NCI-H1436 (cell line): ENCODE data around the gene HPCA.
A peak's percentile ranks its signal among the peaks of the same experiment; 100 is the strongest.

Experiments used
- DNase-seq: peaks from one replicate; lab custom pipeline; 2025; lab: John Stamatoyannopoulos, UW

Gene HPCA

DNA sequence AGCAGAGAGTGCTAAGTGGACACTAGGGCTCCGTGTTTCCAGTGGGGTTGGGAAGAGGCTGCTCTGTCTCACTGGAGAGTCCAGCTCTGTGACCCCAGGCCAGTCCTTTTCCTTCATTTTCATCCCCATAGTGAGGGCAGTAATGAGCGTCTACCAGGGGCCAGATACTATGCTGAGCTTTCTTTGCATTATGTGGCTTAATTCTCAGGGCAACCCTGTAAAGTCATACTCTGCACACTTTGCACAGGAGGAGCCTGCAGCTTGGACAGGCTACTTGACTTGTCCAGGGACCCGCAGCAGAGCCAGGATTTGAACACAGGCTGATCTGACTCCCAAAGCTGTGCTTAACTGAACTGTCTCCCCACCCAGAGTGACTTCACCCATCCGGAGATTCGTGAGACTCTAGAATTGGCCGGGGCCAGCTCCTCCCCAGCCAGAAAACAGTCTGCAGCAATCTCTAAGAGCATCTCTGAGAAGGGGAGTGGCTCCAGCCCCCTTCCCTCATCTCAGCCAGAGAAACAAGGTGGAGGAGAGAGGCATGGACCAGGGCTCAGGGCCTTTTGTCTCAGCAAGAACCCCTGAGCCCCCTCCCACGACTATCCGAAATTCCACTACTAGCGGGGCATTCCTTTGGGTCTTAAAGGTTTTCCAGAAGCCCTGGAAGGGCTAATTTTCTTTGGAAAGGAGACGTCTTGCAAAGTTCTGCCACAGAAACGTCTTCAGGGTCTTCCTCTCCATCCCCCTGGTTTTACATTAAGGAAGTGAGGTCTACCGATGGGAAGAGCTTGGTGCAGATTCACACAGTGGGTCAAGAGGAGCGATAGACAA is 14.7 kb upstream of the HPCA start:
- DNase-seq: no peak

DNA sequence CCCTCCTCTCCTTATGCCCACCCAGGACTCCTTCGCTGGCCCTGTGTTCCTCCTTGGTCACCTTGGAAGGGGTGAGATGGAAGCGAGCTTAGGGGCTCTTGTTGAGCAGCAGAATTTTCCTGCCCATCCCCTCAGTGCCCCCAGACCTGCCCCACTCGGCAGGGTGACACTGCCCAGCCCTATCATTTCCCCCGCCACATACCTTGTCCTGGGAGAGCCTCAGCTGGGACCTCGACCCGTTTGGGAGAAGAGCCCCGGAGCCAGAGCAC is 14.2 kb upstream of the HPCA start:
- DNase-seq: no peak

DNA sequence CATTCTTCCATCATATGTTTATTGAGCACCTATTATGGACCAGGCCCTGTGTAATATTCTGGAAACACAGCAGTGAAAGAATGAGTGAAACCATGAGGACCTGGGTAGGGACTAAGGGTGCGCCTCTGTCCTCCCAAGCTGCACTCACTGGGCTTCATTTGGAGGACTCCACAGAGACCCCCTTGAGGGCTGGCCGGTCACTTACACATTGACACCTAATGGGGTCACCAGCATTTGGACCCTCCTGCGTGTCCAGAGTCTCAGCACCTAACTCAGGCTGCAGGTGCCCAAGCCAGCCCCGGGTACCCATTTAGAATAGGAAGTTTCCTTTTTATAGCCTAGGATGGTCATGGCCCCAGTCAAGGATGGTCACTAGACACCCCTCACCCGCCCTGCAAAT is 12.8 kb upstream of the HPCA start:
- no peak for DNase-seq

DNA sequence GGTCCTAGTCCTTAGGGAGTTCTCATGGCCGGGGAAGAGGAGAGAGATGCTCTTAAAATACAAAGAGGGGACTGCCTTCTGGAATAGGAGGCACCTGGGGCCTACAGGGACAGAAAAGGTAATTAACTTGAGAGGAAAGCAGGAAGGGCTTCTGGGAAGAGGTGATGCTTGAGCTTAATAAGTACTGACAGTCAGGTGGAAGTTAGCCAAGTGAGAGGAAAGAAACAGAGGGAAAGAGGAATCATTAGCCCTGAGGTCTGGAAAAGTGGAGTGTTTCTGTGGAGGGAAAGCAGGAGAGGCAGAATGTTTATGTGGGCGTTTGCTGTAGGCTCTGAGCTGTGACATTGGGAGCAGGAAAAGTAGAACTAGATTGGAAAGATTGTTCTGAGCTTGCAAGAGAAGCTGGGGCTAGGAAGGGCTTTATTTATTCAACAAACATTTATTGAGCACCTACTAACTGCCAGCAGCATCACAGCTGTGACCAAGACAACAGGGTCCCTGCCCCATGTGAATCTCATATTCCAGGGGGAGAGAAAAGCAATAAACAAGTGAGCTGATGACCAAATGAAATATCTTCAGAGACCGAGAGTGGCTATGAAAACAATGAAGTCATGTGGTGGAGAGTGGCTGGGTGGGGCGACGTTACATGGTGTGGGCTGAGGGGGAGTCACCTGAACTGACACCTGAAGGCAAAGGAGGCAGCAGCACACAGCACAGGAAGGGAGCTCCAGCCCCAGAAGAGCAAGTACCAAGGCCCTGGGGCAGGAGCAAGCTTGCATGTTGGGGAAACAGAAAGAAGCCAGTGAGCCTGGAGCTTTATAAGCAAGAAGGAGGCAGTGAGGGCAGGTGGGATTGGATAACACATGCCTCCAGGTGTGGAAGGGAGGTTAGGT is 11.2 kb upstream of the HPCA start:
- DNase-seq: no peak

DNA sequence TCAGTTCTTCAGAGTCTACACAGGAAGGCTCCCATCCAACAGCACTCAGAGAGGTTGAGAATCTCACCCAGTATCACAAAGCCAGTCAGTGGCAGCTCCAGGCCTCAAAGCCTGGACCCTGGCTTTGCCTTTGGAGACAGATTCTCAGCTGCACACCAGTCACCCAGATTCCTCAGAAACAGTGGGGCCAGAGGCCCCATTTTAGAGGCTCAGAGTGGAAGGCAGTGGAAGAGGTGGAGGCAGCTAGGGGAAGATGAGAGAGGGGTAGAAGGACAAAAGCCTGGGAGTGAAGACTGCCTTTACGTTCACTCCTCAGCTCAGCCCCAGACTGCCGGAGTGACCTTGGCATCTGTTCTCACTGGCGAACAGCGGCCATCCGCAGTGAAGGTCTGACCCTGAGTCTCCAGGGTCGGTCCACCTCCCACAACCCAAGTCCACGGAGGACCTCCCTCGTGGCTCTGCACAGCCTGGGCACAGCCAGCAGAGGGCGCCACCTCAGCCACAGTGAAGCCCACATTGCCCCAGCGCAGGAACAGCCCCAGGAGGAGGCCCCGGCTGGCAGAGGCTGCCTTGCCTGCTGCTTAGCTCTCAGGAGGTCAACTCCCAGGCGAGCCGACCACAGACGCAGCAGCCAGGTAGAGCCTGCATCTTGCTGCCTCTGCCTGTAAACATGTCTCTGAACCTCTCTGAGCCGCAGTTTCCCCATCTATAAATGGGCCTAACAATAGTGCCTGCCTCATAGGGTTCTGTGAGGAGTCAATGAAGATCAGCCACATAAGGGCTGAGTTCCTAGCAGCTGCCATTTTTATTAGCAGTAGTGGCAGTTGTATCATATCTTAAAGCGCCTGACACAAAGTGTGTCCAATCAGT is 9.7 kb upstream of the HPCA start:
- DNase-seq: peak; percentile 36

DNA sequence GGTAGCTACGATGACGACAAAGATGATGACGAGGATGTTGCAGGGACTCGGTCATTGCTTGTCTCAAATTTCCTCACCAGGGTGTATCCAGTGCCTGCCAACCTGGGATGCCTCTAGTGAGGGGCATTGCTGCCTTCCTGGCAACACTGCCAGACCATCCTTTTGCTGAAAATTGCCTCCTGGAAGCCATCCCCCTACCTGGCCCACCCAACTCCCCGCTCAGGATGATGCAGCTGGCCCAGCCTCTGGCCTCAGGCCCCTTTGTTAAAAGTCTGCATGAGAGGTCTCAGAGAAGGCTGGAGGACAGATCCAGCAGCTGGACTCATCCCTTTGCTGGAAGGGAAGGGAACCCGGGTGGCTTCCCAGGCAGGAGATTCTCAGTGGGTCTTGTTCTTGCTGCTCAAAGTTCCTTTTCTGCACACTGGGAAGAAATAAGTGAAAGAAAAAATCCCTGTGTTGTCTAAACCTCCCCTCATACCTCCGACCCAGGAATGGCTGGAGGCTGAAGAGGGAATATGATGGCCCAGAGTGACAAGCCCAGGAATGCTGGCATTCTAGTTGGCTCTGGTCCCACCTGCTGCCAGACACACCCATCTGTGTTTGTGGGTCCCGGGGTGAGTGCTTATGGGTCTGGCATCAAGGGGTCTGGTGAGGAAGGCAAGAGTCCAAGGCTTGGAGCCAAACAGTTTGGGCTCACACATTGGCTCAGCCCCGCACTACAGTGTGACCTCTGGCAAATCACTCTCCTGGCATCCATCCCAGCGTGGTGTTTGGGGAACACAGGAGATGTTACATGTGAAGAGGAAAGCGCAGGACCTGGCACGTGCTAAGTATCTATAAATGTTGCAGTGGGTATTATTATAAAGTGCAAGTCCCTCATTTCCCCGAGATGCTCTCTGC is 8.8 kb upstream of the HPCA start:
- no peak for DNase-seq

DNA sequence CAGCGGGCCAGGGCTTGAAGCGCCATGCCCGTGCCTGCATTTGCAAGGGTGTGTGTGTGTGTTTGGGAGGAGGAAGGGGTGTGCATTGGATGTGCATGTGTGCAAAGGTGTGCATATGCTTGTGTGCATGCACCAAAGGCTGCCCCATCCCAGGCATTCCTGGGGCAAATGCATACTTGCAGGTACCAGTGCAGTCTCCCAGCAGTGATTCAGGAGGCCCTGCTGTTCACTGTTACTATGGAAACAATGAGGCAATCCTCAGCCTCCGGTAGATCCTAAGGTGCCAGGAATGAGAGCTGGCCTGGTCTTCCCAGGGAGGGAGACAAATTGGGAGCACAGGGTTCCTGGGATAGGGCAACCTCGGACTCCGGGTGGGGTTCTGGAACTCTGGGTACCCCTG is 8.1 kb upstream of the HPCA start:
- DNase-seq: no peak

DNA sequence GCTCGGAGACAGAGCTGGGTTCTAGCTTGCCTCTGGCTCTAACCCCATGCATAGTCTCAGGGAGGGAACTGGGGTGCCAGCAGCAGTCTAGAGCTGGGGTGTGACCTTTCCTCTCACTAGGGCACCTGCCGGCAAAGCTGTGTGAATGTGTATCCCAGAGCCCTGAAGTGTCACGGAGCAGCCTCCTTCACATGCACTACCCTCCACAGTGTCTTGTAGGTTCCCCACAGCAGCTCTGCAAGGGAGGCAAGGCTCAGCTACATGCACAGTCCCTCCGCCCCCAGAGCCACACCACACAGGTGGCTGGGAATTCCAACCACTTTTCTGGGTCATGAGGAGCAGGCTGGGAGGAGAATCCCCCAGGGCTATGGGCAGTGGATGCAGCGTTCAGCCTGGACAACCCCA is 7.7 kb upstream of the HPCA start:
- no peak for DNase-seq

DNA sequence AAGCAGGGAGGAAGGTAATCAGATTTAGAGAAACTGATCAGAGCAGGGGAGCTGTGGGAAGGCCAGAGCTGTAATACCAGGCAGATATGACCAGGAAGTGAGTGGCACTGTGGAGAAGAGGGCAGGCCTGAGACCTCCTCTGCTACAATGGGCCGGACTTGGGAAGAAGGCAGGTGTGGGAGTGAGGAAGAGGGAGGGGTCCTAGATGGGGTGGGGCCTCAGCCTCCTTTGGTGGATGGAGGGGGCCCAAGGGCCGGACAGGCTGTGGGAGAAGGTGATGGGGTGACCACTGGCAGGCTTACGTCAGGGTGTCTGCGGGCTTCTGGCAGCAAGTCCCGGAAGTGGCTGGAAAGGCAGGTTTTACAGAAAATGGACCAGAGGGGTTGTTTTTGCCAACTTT is 5.0 kb upstream of the HPCA start:
- DNase-seq: no peak

DNA sequence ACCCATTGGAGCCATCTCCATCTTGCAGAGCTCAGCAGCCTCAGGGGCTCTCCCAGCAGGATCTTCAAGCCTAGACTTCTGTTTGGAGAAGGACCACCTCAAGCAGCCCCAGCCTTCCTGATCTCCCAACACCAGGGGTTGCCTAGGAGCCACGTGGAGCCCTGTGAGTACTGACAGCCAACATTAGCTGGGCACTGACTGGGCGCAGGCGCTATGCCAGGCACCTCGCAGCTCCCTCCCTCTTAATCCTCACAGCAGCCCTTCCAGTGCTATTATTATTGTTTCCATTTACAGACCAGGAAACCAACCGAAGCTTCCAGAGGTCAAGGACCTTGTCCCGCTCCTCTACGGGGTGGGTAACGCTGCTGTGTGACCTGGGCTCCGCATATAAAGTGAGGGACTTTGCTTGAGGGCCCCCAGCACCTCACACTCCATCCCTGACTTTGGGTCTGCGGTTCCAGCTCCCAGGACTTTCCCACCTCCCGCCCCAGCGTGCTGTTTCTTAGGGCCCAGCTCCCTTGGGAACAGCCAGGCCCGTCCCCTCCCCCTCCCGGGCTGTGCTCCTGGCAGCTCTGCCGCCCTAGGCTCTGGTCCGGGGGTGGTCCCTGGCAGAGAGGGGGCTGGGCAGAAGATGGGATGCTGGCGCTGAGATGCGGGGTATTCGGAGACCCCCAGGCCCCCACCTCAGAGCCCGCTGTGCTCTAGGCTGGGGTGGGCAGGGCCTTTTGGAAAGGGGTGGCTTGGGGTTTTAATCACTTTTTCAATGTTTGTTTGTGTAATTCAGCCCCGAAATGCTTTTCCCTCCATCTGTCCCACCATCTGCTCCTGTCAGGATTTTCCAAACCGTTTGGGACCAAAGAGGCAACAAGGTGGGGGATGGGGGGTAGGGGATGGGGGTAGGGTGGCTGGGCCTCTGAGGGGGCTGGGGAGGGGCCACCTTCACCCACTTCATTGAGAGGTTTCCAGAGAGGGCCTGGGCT is 4.1 kb upstream of the HPCA start:
- no peak for DNase-seq

DNA sequence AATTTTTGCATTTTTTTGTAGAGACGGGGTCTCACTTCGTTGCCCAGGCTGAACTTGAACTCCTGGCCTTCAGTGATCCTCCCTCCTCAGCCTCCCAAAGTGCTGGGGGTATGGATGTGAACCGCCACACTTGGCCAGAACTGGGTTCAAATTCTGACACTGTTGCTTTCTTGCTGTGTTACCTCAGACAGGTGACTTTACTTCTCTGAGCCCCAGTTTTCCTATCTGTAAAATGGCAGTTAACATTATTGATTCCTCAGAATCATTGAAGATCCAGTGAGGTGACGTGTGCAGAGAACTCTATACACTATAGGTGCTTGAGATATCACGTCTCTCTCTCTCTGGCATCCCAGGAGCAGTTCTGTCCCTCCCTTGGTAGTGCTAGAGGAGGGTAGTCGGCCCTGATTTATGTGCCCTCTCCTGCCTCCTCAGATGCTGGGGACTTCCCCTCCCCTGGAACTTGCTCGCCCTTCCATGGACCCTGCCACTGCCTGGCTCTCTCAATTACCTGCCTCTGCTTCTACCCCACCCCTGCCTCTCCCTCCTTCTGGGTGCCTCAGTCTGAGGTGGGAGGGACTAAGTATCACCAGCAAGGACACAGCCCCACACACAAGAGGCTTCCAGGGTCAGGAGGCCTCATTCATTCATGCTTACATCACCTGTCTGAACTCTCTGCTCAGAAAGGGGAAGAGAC is 2.8 kb upstream of the HPCA start:
- DNase-seq: no peak

DNA sequence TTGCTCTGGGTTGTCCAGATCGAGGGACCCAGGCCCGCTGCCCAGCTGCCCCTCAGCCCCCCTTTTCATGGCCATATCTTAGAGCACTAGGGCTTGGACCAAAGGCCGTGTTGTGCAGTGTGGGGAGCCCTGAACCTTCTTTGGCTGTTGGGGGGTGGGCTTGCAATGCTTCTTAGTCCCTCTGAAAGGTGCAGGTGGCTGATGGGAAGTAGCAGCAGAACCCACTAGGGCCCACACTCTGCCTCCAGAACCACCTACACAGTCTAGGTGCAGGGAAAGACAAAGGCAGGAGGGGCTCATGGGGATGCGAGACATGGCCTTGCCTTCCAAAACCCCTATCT is 2.3 kb upstream of the HPCA start:
- DNase-seq: no peak

DNA sequence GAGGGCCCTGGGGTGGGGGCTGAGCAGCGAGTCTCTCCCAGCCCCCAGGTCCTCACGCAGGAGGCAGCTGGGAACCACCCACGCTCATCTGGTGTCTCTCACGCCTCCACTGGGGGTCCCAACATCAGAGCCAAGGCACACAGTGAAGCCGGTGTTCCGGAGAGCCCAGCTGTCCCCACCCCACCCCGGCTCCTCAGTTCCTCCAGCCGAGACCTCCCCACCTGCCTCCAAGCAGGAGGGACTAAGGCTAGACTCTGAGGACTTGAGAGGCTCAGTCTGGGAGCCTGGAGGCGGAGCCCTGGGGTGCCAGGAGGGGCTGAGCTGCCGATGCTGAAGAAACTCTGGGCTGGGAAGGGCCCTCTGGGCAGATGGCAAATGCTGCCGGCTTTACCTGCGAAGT is 1.6 kb upstream of the HPCA start:
- no peak for DNase-seq

DNA sequence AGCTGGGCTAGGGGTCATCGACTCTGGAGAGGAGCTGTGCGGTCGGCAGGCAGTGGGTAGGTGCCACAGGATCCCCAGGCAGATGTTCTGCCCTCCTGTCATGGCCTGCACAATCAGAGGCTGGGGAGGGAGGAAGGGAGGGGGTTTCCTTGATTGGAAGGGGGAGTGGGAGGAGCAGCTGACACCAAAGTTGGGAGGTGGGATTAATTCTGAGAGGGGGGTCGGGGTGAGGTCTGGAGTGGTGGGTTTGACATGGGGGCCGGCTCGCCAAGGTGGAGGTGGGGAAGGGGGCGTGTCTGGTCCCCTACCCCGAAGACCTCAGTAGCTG is 651 bp upstream of the HPCA start:
- DNase-seq: no peak

DNA sequence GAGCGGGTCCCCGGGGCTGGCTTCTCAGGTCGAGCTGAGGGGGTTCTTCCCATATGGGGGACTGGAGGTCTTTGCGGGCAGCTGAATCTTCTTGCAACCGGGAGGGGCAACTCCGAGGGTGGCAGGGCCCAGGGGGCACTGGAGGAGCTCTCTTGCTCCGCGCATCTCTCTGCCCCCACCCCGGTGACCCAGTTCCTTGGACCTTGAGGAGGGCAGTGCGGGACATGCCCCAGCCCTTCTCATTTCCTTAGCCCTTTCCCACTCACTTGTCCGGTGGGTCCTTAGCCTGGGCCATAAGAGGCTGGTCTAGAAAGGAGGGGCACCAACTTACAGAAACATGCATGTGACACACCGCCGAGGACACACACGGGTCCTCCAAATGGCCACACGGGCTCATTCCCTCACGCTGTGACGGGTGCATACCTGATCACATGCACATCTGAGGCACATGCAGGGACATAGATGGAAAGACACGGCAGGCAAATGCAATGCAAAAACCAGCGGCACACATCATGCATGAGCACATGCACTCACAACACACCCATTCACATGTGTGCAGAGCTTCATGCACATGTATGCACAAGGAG is 630 bp downstream of the HPCA start:
- DNase-seq: no peak

DNA sequence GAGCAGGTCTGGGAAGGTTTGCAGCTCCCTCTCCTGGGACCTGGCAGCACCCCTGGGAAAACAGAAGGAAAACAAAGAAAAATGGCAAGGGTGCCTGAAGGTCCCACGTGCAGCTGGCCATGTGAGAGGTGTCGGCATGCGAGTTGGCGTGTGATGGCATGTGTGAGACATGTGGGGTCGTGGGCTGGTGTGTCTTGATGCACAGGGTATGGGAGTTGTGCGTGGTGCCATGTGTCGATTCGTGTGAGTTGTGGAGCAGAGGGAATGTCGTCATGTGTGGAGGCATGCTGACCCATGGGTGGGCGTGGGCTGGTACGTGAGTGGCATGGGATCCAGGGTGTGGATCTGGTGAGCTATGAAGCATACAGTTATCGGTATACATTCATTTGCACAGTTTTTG is 1.3 kb downstream of the HPCA start:
- no peak for DNase-seq

DNA sequence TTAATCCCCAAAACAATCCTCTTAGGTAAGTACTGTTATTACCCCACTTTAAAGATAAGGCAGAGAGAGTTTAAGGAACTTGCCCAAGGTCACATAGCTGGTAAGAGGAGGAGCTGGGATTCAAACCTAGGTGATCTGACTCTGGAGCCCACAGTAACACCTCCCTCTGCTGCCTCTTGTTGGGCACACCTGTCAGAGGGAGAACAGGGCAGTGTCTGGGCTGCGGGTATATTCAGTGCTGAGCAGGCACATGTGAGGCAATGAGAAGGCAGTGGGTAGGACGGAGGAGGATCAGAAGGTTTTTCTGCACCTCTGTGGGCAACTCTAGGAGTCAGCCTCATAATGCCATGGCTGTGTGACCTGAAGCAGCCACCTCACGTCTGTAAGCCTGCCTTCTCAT is 1.8 kb downstream of the HPCA start:
- no peak for DNase-seq

DNA sequence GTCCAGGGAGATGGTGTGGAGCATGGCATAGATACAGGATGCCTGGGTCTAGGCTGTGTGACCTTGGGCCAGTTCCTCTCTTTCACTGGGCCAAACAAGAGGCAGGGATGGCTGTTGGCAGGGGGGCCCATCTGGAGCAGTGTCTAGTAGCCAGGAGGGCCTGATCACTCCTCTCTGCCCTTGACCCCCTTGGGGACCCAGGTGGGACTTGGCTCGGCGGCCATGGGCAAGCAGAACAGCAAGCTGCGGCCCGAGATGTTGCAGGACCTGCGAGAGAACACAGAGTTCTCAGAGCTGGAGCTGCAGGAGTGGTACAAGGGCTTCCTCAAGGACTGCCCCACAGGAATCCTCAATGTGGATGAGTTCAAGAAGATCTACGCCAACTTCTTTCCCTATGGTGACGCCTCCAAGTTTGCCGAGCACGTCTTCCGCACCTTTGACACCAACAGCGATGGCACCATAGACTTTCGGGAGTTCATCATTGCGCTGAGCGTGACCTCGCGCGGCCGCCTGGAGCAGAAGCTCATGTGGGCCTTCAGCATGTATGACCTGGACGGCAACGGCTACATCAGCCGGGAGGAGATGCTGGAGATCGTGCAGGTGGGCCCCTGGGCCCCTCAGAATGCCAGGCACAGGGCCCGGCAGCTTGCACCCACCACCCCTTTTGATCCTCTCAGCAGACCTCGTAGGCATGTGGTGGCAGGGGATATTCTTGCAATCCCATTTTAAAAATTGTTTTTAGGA is 2.6 kb downstream of the HPCA start:
- no peak for DNase-seq

DNA sequence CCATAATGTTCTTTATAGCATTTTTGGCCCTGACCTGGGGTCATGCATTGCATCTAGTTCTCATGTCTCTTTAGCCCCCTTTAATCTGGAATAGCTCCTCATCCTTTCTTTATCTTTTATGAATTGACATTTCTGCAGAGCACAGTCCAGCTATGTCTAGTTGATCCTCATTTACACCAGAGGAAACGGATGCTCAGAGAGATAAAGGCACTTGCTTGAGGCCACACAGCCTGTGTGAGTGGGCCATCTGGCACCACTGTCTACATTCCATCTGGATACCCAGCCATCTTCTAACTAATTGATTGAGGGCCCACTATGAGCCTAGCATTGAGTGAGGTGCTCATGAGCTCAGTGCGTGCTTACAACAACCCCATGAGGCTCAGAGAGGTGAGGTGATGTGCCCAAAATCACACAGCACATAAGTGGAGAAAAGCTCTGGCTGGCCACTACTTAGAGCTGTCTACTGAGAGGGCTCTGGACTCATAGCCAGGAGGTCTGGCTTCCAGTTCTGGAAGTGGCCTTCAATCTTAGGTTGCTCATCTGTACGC is 3.5 kb downstream of the HPCA start:
- no peak for DNase-seq
